Fibroblast of skin of back (primary cell): Measurements from ENCODE around the gene AANAT.

Experiments
- DNase-seq: peaks from one replicate; pipeline ENCODE4 v3.0.0-alpha.2; 2013

AANAT gene

DNA sequence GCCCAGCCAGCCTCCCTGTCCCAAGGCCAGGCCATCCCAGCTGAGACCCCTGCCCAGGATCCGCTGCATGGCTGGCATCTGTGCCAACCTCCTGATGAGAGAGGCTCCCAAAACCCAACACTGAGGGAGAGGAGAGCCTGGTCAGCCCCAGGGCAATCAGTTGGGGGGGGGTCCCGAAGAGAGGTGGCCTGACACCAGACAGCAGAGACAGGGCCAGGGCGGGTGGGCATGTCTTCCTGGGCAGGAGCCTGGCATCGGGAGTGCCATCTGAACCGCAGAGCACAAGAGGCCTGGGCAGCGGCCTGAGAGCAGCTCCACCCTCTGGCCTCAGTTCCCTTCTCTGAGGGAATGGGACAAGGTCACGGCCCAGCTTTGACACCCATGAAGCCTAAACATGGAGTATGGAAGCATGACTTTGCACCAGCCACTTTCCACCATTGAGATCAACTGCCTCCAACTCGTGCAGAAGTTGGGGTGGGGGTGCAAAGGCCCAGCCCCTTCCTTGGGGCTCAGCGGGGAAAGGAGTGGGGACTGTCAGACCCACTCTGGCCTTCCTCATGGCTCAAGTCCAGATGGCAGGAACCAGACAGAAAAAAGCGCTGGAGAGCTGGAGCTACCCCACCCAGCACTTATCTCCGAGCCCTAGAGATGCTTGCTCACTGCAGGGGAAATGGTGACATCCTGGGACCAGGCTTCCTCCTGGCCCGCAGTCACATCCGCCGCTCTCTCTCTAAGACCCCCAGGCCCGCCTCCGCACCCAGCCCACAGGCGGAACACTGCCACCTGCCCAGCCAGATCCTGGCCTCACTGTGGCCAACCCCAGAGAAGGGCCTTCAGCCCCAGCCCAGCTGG is 24.1 kb downstream of the AANAT start:
- no peak for DNase-seq

DNA sequence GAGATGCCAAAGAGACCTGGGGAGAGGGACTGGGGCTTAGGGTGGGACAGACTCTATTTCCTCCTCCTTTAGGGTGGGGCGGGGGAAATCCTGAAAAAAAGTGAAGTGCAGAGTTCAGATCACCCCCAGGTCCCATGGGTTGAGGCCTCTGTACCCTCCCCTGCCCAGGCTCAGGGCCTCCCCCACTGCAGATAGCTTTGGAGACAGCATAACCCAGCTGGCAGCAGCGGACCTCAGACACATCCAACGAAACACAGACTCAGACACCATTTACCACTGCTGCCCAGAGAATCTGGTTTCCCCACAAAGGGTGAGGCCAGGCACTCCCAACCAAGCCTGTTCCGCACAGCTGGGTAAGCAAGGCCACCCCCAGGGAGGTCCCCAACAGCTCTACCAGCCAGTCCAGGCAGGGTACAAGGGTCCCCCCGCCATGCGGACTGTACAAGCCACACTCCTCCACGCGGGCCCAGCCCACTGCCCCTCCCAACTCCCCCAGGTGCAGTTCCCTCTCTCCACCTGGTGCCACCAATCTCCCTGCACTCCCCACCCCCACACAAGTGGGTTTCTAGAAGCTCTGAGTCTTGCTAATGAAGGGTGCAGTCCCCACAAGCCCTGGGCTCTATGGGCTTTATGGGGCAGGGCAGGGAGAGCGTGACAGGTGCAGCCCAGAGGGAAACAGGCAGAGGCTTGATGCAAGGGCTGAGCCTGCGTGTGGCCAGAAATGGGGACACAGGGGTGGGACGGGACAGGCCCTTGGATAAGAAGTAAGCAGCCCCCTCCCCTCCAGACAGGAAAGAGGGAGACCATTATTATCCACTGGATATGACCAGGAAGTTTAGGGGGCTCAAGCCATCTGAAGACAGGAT is 25.0 kb downstream of the AANAT start:
- DNase-seq, result no peak

DNA sequence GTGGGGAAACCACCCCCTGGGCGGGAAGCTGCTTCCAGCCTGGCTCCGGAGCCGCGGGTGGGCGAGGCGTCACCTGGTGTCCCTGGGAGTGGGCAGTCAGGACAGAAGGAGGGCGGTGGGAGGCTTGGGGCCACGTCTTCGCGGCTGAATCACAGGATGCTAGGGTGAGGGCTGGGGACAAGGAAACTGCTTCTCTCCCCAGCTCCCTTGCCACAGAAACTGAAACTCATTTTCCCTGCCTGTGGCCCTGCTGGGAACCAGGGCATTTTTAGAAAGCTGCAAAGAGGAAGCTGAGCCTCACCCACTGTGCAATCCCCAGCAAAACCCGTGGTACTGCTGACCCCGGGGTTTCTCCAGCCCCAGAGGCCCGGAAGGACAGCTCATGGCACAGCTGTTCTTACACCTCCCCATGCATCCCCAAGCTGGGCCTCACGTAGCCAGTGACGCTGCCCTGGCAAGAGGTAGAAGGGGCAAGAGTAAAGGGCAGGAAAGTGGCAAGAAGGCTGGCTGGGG is 25.6 kb downstream of the AANAT start:
- DNase-seq, result peak; percentile 65

DNA sequence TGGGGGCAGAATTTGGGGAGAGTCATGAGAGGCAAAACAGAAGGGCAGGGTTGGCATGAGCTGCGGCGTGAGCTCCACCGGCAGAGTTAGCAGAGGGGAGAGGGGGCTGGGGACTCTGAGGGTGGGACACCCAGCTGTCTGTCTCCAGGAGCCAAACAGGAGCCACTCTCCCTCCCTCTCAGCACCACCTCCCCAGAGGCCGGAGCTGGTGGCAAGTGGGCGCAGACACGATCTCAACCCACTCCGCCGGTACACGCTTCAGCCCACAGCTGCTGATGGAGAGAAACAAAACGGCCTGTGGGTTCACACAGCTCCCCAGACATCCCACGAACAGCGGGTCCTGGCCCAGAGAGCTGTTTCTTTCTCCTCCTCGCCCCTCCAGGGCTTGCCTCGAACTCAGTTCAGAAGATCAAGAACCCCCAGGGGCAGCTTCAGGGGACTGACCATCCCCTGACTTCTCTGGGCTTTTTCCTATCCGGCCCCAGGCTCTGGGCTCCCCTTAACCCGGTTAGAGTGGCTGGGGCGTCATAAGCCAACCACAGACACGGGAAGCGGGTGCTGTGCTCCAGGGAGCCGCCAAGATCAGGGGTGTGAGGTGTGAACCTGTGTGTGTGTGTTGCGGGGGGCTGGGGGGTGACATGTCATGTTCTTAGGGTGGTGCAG is 26.2 kb downstream of the AANAT start:
- no peak for DNase-seq

DNA sequence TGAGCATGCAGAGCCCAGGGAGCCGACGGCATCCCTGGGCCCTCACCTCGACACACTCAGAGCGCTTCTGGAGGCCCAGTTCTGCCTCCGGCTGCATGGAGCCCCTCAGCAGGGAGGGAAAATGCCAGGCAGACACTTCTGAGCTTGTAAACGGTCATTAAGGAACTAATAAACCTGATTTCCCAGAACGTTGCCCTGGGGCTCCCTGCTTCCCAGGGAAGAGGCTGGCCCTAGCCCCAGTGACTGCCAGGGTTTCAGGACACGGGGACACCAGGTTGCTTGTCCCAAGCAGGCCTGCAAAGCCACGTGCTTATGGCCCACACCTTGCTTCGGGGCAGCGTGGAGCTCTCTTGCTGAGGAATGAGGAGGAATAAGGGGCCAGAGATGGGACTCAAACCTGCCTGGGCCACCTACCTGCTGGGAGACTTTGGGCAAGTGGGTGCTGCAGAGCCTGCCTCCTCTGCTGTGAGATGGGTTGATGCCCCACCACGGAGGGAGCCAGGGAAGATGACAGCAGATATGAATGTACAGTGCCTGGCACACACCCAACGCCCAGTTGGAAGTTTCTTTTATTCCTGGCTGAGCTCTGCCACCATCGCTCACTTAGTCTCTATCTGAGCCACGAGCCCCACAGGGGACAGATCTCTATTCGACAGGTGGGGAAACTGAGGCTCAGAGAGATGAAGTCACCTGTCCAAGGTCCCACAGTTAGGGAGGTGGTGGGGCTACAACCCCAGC is 28.4 kb downstream of the AANAT start:
- DNase-seq, result no peak

DNA sequence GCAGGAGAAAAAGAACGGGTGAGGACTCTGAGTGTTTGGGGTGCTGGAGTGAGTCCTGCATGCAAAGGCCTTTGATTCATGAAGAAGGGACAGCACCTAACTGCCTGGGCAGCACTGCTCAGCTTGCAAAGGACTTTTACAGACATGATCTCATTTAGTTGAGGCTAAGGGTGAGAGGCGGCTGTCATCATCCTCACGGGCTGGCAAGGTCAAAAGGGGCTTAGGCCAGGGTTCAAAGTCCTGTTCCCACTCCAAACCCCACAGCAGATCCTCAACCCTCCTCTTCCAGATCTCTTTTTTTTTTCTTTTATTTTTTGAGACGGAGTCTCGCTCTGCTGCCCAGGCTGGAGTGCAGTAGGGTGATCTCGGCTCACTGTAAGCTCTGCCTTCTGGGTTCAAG is 29.1 kb downstream of the AANAT start:
- no peak for DNase-seq

DNA sequence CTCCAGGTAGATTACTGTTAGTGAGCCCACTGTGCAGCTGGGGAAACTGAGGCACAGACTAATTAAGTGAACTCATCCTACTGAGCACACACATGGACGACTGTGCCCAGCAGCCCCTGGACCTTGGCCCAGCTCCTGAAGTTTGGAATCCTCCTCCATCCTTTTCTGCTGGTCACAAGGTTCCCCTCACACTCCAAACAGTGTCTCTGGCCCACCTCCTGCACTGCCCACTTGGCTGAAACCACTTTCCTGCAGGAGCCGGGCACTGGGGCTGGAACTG is 30.2 kb downstream of the AANAT start:
- DNase-seq, result no peak

DNA sequence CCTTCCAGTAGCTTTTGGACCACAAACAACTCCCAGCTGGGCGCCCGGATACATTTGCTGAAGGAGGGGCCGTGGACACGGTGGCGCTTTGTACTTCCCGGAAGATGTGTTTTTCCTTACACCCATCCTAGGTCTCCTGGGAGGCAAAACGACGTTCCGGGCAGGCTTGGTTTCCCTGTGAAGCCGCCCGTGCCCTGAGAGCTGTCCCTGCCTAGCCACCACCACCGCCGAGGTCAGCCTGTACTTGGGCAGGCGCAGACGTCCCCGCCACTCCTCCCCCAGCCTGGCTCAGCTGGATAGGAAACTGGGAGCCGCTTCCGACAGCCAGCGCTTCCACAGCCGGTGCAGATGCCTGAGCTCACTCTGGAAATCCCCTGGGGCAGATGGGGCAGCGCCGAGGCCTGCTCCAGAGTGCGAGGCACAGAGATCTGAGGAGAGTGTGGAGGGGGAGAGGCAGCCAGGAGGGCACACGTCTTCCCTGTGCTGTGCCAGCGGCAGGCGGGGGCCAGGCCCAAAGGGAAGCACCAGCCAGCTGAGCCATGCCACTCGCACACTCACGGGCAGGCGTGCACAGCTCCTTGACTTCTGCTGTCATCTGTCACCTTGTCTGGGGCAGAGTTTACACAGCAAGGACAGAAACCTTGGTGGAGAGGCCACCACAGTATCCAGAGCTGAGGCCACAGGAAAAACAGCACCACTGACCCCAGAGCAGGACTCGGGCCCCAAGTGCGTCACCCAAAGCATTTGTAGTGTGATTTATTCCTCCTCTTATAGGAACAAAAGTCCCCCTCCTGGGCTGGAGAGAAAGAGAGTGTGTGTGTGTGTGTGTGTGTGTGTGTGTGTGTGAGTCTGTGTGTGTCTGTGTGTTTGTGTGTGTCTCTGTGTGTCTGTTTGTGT is 30.8 kb downstream of the AANAT start:
- peak; percentile 83 for DNase-seq

DNA sequence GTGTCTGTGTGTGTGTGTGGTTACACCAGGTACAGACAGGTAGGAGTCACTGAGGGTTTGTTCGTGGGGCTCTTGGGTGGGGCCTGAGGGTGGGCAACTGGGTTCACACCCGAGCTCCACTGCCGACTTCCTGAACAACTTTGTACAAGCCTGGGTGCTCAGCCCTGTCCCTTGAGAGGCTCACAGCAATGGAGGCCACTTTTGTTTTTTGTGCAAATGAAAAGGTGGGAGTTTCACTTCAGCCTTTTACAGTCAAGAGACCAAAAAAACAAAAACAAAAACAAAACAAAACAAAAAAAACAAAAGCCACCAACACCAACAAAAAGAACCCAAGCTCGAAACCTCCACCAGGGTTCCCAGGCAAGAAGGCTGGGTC is 31.5 kb downstream of the AANAT start:
- no peak for DNase-seq

DNA sequence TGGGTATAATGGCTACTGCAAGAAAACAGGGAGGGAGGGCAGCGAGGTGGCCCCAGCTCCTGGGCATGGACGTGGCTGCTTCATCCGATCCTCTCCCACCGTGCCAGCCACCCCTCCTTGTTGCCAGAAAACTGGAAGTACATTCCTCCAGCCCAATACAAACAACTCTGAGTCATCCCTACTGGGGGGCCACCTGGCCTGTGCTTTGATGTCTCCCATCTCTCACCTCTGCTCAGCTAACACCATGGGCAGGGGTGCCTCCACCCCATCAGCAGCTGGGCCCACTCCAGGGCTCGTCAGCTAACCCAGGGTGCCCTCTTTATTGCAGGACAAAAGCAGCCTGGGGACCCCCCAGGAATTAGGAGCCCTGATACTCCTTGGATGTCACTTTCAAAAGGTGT is 31.9 kb downstream of the AANAT start:
- DNase-seq, result no peak

DNA sequence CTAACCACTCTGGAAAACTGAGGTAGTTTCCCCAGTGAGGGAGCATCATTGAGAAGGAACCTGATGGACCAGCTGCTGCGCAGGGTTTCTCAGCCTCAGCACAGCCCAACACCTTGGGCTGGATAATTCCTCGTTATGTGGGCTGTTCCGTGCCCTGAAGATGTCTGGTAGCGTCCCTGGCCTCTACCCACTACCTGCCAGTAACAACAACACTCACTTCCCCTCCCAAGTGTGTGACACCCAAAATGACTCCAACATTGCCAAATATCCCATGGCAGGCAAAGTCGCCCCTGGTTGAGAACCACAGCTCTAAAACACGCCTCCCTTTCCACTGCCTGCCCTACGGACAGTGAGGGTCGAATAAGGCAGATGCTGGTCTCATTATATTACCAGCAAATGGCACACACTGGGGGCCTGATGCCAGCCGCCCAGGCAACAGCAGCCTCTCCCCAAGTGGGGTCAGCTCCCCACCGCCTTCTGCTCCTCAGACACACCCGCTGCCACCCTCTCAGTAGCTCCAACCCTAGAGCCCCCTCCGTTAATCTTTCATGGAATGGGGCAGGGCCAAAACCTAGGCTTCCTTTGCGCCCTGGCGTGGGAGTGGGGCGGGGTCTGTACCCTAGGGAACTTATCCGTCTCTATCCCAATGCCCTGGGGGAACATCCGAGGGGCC is 32.8 kb downstream of the AANAT start:
- no peak for DNase-seq

DNA sequence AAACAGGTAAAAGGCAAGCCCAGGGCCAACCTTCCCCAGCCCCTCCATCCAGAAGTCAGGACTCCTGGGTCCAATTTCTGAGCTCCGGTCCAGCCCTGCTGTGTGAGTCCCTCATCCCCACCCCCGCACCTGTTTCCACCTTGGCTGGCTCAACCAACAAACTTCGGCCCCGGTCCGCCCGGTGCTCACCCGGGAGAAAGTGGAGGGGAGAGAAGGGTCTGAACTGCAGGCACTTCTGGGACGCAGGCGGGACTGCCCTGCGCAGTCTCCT is 33.3 kb downstream of the AANAT start:
- no peak for DNase-seq

DNA sequence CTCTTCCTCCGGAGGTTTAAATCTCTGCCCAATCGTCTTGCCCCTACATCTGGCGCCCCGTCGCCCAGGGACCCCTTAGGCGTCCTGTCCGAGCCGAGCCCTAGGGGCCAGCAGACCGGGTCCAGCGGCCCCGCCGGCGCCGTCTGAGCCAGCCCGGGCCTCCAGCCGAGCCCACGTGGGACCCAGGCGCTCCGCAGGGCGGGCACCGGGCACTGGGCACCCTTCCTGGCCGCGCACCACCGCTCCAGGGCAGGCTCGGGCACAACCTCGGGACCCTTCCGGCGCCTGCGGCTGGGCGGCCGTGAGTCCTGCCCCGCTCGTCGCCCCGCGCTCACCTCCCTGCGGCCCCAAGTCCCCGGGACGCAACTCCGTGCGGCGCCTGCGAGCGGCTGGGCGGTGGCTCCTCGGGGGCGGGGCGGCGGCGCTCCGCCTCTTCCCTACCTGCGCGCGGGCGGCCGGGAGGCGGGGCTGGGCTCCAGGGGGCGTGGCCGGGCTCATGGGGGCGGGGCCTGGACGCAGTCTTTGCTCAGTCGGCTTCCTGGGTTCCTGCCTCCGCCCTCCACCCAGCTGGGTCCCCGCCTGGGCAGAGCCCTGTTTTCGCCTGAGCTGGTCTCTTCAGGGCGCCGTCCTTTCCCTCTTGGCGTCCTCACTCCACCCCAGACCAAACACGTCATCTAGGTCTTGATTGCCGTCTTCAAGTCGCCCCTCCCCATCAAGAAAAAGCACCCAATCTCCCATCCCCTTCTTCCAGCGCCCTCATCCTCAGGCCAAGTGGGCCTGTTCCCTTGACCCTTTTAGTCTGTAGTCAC is 33.8 kb downstream of the AANAT start, which contains the start of gene RHBDF2:
Gene RHBDF2, minus strand, starts transcription at position 406 of the 809 bp plus-strand sequence. CDS start 19,899 bp downstream, outside the sequence.
- DNase-seq, result peak; percentile 66

DNA sequence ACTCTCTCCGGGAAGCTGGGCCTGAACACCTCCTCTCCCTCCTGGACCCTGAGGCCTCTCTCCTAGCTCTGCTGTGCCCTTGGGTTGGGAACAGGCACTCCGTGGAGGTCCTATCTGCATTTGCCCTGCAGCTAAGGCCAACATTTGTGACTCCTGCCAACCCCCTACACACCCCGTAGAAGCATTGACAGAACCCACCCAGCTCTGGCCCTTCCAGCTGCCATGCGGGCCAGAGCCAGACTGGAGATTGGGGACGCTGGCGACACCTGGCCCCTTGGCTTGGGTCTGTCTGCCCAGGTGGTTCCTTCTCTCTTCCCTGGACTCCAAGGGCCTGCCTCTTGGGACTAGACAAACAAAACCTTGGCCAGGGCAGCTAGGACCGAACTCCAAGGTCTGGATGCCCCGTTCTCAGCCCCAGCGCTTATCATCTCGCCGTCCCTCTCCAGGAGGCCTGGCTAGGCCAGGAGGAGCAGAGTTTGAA is 34.5 kb downstream of the AANAT start:
- no peak for DNase-seq

DNA sequence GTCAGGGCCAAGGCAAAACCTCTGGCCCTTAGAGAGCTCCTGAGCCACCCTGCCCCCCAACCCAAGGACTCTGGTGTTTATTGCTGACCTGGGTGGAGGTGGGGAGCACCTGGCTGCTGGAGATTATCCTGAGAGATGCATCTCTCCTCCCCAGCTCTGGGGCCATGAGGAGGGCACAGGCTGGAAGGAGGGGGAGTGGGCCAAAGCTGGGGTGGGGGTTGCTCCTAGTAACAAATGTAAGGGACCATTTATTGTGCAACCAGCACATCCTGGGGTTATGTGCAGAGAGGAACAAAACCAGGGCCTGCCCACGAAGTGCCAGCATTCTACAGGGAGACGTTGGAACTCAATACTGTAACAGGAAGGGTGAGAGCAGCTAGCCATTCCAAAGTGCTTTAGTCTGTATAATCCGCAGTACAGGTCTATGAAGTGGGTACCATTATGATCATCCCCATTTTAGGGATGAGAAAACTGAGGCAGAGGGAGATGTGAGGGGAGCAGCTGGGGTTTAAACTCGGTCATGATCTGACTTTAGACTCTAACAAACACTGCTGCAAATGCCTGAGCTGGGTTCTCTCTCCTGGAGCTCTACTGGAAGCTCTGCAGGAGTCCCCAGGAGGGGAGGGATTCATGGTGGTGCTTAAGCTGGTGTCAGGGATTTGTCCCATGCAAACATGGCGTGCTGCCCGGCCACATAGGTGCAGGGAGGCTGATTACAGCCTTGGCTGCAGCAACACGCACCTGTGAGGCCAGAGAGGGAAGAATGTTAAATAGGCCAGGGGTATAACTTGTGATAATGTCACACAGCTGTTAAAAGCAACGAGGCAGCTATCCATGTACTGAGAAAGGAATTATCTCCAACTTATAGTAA is 35.2 kb downstream of the AANAT start:
- no peak for DNase-seq

DNA sequence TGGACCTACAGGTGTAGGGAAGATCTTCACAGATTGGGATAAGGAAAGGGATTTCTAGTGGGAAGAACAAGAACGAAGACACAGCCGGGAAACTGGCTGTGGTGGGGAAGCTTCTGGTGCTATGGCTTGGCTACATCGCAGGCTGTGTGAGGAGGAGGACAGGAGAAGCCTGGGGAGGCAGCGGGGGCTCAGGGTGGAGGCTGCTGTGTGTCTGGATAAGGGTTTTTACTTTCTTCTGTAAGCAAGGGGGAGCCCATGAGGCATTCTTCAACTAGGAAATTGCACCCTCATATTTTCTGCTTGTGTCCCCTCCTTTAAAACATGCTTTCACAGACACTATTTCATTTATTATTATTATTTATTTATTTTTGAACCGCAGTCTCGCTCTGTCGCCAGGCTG is 36.7 kb downstream of the AANAT start:
- no peak for DNase-seq

DNA sequence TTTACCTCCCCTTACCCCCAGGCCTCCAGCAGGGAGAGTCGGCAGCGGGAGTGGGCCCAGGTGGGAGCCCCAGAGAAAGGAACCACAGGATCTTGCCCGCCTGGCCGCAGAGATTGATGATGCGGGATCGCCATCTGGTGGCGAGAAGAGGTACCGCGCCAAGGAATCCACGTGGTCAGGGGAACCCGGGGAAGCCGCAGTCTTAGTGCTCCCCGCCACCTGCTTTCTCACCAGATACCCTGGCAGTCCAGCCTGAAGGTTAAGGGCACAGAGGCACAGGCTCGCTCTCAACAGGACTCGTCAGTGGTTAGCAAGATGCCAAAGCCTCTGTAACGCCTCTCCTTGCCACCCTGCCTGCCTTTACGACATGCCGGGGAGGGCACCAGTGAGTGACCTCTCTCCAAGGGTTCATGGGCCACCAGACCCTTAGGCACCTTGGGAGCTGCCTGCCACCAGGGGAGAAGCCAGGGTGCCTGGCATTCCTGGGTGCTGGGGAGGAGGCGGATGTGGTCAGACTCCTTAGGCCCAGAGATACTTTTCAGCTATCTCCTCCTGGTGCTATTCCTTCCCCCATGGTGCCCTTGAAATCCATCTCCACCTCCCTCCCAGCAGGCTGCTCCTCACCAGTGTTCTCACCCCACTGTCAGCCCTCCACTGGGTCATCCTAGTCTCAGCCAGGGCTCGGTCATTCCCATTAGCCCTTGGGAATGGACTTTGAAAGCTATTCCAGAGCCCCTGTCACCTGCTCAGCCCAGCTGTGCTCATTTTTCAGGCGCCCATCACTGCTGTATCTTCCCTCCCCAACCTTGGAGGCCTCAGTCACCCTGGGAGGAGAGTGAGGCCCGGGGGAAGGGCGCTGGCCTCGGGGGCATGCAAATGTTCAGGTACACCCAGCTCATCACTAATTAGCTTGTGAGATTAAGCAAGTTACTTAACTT is 39.3 kb downstream of the AANAT start:
- DNase-seq, result peak; percentile 48
